Suprapubic skin (tissue), 4 donors: ENCODE data around the gene CHRNB1. TPM values are rescaled to one million over a fixed set of nuclear protein-coding genes. Genes with fewer than 3 reads are reported as not detected.
"Not testable (repeated sequence)": the region's sequence is repeated elsewhere in the genome, so short reads cannot be mapped to it uniquely, and the experiment has no call there.

Experiments used
- DNase-seq, 2 donors: peaks; one replicate each; pipeline ENCODE4 v3.0.0-alpha.2; 2019; ENCODE audit warnings: low spot score in 2 of 2
- H3K27ac ChIP-seq: fragments of 200-600 bp; sonication (generic); one replicate; pipeline ENCODE4 v1.5.1; 2019
- H3K27me3 ChIP-seq: fragments of 200-600 bp; sonication (generic); one replicate; pipeline ENCODE4 v1.5.1; 2019
- H3K36me3 ChIP-seq: fragments of 200-600 bp; sonication (generic); one replicate; pipeline ENCODE4 v1.5.1; 2019
- H3K4me1 ChIP-seq: fragments of 200-600 bp; sonication (generic); one replicate; pipeline ENCODE4 v1.5.1; 2019
- H3K4me3 ChIP-seq: fragments of 200-600 bp; sonication (generic); one replicate; pipeline ENCODE4 v1.5.1; 2019; ENCODE audit warnings: mild to moderate bottlenecking
- H3K9me3 ChIP-seq: fragments of 200-600 bp; sonication (generic); one replicate; pipeline ENCODE4 v1.5.1; 2019
- CTCF ChIP-seq, 2 donors: fragments of 200-600 bp in 1 of 2; fragments of 450-650 bp in 1 of 2; sonication (generic) in 1 of 2; IDR thresholded peaks; one replicate each; pipeline ENCODE4 v1.5.1; 2016 to 2019; ENCODE audit warnings: antibody characterized with exemption in 2 of 2, mild to moderate bottlenecking in 1 of 2, moderate library complexity in 1 of 2
- EP300 ChIP-seq: sonication (generic); formaldehyde crosslinking; IDR thresholded peaks from one replicate; pipeline ENCODE4 v1.6.1; 2017; ENCODE audit warnings: antibody characterized with exemption
- POLR2A ChIP-seq, 2 donors: fragments of 450-650 bp; IDR thresholded peaks; one replicate each; pipeline ENCODE4 v1.6.1; 2017; ENCODE audit warnings: antibody characterized with exemption in 2 of 2, mild to moderate bottlenecking in 2 of 2, moderate library complexity in 2 of 2
- POLR2AphosphoS5 ChIP-seq, 3 donors: sonication (generic); formaldehyde crosslinking; IDR thresholded peaks; one replicate each; pipeline ENCODE4 v1.6.1; 2017; ENCODE audit warnings: antibody characterized with exemption in 3 of 3
- WGBS: methylation state at CpG from one replicate; pipeline ENCODE4 v1.1.5; 2018; 5-methylcytosine and 5-hydroxymethylcytosine counted together
- total RNA-seq, 4 donors: library from RNA; depleted of rRNA; stranded (reverse); fragments of >200 nt; gene quantifications; one replicate each; pipeline ENCODE4 v1.1.0, GENCODE V29; 2016

The CHRNB1 gene
- total RNA-seq, 4 donors from 2014 or later, result 7.3 to 11.3 (median 9.7) TPM

DNA sequence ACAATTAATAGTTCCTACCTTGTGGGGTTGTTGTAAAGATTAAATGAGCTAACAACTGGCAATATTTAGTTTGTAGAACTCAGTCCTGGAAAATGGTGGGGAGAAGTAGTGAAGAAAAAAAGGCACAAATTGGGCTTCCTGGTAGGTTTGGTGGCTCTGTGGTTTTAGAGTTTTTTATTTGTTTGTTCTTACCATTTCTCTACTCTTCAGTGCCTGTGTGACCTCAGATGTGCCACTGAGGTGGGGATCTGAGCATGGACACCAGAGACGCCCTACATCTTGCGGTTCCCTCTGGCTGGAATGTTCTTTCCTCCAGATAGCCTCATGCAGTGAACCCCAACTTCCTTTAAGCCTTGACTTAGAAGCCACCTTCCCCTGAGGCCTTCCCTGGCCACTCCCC is 26.9 kb downstream of the CHRNB1 start:
- WGBS, result 80% methylated on average over 2 of the region's 2 CpGs
- TF ChIP-seq POLR2AphosphoS5 (IDR thresholded peaks at IDR 0.05) (no peak), EP300 (no peak), POLR2A (IDR thresholded peaks at IDR 0.05) (no peak), CTCF (IDR thresholded peaks at IDR 0.05) (no peak)
- no peak overlapping the region for H3K27ac ChIP-seq

GRCh38 chr17:7474767-7475166 is 29.9 kb downstream of the CHRNB1 start:
- not testable (repeated sequence) for H3K9me3 ChIP-seq, H3K27me3 ChIP-seq, DNase-seq, H3K36me3 ChIP-seq, H3K4me3 ChIP-seq
- peak overlapping the region; percentile 100 for H3K27ac ChIP-seq
- H3K4me1 ChIP-seq, result peaks cover 50% of the 10 kb centered on the region
- 65% methylated on average over 8 of the region's 8 CpGs for WGBS

More for the DNA sequence above, 26.9 kb downstream of the CHRNB1 start:
- no peaks in the 10 kb centered on the region for H3K9me3 ChIP-seq
- H3K36me3 ChIP-seq, result no peaks in the 10 kb centered on the region
- no peaks in the 10 kb centered on the region for H3K27me3 ChIP-seq
- H3K4me1 ChIP-seq, result peaks cover 37% of the 10 kb centered on the region
- no peak overlapping the region for H3K4me3 ChIP-seq
- no peak for DNase-seq

- WGBS, result 42% methylated on average over 15 of the region's 15 CpGs
- H3K9me3 ChIP-seq, result no peaks in the 10 kb centered on the region
- no peaks in the 10 kb centered on the region for H3K36me3 ChIP-seq
- H3K4me3 ChIP-seq, result peak overlapping the region; percentile 5
- H3K27ac ChIP-seq, result peak overlapping the region; percentile 100
- TF ChIP-seq POLR2AphosphoS5 (IDR thresholded peaks at IDR 0.05), result peak in 1 of 3 donors; percentile 64
- TF ChIP-seq EP300, result no peak
- H3K4me1 ChIP-seq, result peaks cover 58% of the 10 kb centered on the region
- no peak for DNase-seq
- H3K27me3 ChIP-seq, result no peaks in the 10 kb centered on the region
Observed at GRCh38 chr17:7475764-7476422, 31.0 kb downstream of the CHRNB1 start.

DNA sequence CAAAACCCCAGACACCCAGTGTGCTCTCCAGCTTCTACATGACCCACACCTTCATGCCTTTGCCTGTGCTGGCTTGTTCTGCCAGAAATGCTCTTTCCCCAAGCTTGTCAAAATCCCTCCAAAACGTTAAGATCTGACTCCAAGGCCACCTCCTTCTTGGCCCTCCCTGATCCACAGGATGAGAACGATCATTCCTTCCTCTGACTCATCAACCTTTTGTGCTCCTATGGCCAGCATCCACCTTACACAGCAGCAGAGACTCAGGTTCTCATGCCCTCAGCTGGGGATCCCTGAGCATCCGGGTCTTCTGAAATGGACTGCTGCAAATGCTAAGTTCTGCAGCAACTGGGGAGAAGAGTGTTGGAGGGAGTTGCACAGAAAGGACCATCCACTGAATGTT is 31.6 kb downstream of the CHRNB1 start:
- Histone ChIP-seq H3K27me3 (no peaks in the 10 kb centered on the region), H3K36me3 (no peaks in the 10 kb centered on the region), H3K9me3 (no peaks in the 10 kb centered on the region), H3K4me3 (peak overlapping the region; percentile 5), H3K4me1 (peaks cover 54% of the 10 kb centered on the region), H3K27ac (peak overlapping the region; percentile 100)
- 9% methylated on average over 3 of the region's 3 CpGs for WGBS
- TF ChIP-seq EP300 (no peak), POLR2A (IDR thresholded peaks at IDR 0.05) (no peak), POLR2AphosphoS5 (IDR thresholded peaks at IDR 0.05) (no peak), CTCF (IDR thresholded peaks at IDR 0.05) (no peak)
- DNase-seq, result no peak

GRCh38 chr17:7476951-7477350 is 32.1 kb downstream of the CHRNB1 start:
- no peaks in the 10 kb centered on the region for H3K9me3 ChIP-seq
- 43% methylated on average over 5 of the region's 5 CpGs for WGBS
- no peaks in the 10 kb centered on the region for H3K36me3 ChIP-seq
- TF ChIP-seq CTCF (IDR thresholded peaks at IDR 0.05) (no peak), EP300 (no peak), POLR2AphosphoS5 (IDR thresholded peaks at IDR 0.05) (no peak), POLR2A (IDR thresholded peaks at IDR 0.05) (no peak)
- H3K4me3 ChIP-seq, result peak overlapping the region; percentile 98
- H3K27ac ChIP-seq, result peak overlapping the region; percentile 100
- no peaks in the 10 kb centered on the region for H3K27me3 ChIP-seq
- DNase-seq, result no peak
- peaks cover 56% of the 10 kb centered on the region for H3K4me1 ChIP-seq

DNA sequence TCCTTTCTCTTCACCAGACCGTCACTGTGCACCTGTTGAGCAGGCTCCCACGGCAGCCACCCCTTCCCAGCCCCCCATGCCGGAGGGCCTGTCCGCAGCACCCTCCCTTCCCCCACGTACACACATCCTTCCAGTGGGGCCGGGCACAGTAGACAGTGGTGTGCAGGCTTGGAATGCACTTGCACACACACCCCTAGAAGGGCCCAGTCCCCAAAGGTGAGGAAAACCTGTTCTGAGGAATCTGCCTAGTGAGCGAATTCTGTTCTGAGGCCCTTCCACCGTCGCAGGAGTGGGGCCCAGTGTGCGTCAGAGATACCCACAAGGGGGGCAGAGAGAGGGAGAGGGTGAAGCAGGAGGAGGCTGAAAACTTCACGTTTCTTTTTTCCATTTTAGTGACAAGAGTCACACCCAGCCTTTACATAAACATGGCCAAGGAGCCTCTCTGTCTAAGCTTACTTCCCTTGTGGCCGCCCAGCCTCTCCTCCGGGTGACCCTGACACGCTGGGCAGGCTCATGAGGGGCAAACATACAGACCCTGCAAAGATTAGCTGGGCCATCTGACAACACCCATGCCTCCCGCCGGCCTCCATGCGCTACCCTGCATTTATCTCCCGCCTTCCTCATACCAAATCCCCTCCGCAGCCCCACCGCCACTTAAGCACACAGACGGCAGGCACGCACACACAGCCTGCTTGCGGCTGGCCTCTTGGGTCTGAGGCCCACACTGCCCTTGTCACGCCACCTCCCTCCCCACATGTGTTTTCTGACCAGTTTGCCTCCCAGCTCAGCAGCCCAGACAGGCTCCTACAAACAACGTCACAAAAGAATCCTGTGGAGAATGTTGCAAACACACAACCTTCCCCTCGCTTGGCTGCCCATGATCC is 32.8 kb downstream of the CHRNB1 start:
- no peak for DNase-seq
- H3K4me3 ChIP-seq, result peak overlapping the region; percentile 98
- H3K9me3 ChIP-seq, result no peaks in the 10 kb centered on the region
- TF ChIP-seq EP300 (no peak), POLR2A (IDR thresholded peaks at IDR 0.05) (no peak), POLR2AphosphoS5 (IDR thresholded peaks at IDR 0.05) (no peak), CTCF (IDR thresholded peaks at IDR 0.05) (no peak)
- no peaks in the 10 kb centered on the region for H3K36me3 ChIP-seq
- 12% methylated on average over 26 of the region's 26 CpGs for WGBS
- peak overlapping the region; percentile 100 for H3K27ac ChIP-seq
- no peaks in the 10 kb centered on the region for H3K27me3 ChIP-seq
- H3K4me1 ChIP-seq, result peaks cover 63% of the 10 kb centered on the region
